HG02938 (cell line): ENCODE data around the gene TMEM8B.
"Not testable (repeated sequence)": the region's sequence is repeated elsewhere in the genome, so short reads cannot be mapped to it uniquely, and the experiment has no call there.

Experiments used
- ATAC-seq: cut with Tn5 transposase; IDR thresholded peaks from one replicate; pipeline ENCODE4 v1.9.1; 2021; ENCODE audit warnings: mild to moderate bottlenecking, moderate library complexity; ENCODE audit not compliant: unreplicated experiment

TMEM8B gene

DNA sequence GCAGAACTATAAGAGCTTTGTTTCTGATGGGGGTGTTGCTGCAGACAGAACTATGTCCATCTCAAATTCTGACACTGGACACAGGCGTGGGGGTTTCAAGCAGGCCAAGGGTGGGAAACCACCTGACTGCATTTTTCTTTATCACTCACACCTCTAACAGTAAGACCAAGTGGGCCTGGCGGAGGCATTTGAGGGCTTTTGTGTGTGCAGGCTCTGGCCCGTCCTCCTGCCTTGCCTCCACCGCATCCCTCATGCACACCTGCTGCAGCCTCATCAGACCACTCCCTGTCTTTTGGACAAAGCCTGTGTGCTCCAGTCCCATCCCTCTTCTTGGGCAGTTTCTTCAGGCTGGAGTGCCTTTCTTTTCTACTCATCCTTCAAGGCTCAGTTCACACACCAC, 33.3 kb downstream of the TMEM8B start:
- ATAC-seq = no peak

- no peak for ATAC-seq
These were observed 34.6 kb downstream of the TMEM8B start for GRCh38 chr9:35863583-35863982.

DNA sequence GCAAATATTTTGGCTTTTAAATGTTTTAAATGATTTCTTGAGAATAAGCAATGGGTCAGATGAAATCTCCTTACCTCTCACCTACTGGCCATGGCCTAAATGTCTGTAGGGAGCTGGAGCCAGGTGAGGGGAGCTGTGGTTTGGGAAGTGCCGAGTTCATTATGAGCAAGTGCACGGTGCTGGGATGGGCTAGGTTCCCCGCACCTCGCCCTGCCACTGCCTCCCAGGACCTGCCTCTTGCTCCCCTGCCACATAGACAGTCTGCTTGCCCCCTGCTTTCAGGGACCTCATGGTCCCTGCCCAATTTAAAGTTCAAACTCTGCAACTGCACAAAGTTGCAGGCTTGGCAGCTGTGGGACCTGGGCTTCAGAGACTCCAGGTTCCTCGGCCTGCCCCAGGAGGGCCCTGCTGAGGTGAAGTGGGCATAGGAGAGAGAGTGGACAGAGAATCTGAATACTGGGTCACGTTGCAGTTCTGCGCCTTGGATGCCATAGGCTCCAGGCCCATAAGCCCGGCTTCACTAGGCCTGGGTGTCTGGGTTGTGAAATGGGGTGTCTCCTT, 35.7 kb downstream of the TMEM8B start:
- no peak for ATAC-seq

DNA sequence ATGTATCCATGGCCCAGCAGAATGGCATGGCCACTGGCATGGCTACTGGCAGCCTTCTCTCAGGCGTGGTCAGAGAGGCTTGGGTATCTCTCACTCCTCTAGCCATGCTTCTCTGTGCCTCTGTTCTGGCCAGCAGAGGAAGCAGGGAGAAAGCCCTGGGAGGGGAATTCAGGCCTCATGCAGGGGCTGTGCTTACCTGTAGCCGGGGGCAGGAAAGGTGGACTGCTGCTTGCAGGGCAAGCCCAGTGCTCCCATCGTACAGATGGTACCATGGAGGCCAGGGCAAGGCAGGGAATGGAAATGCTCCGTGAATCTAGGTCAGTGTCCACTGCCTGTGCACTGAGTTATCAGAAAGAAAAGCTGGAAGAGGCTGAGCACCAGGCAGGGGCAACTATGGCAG, 38.5 kb downstream of the TMEM8B start:
- ATAC-seq = no peak

DNA sequence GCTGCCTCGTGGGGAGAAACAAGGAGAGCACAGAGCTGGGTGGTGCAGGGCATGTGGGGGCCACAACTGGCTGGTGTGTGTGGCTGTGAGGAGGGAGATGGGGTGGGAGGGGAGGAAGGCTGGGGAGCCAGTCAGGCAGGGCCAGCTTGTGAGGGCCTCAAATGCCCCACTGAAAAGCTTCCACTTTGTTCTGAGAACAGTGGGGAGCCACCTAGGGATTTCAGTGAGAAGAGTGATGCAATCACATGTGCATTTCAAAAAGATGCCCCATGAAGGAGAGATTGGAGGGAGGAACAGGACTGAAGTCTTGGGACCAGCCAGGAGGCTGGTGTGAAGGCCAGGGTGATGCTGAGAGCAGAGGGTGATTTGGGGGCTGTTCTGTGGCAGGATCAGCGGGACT, 39.9 kb downstream of the TMEM8B start:
- no peak for ATAC-seq

DNA sequence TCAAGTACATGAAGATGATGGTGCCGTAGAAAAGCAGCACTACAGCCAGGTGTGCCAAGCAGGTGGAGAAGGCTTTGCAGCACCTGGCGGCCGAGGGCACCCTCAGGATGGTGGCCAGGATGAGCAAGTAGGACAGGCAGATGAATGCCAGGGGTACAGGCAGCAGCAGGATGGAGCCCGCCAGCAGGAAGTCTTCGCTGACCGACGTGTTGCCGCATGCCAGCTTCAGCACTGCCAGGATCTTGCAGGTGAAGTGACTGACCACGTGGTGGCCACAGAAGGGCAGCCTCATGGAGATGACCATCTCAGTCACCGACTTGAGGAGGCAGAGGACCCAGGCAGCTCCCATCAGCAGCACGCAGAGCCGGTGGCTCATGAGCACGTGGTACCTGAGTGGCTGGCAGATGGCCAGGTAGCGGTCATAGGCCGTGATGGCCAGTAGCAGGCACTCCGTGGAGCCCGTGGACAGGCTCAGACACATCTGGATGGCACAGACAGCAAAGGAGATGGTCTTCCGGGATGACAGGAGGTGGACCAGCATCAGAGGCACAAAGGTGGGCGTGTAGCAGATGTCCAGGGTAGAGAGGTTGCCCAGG, 40.7 kb downstream of the TMEM8B start:
- no peak for ATAC-seq

- ATAC-seq = no peak
These were observed 41.4 kb downstream of the TMEM8B start, which contains the start of gene OR13J1 for GRCh38 chr9:35870351-35870923. Gene OR13J1, minus strand, starts transcription at chr9:35870401. Its CDS starts 0 bp downstream, at chr9:35870401.

GRCh38 chr9:35871545-35871944, 42.5 kb downstream of the TMEM8B start:
- no peak for ATAC-seq

- ATAC-seq = no peak
These were observed 43.5 kb downstream of the TMEM8B start for GRCh38 chr9:35872505-35872904.

DNA sequence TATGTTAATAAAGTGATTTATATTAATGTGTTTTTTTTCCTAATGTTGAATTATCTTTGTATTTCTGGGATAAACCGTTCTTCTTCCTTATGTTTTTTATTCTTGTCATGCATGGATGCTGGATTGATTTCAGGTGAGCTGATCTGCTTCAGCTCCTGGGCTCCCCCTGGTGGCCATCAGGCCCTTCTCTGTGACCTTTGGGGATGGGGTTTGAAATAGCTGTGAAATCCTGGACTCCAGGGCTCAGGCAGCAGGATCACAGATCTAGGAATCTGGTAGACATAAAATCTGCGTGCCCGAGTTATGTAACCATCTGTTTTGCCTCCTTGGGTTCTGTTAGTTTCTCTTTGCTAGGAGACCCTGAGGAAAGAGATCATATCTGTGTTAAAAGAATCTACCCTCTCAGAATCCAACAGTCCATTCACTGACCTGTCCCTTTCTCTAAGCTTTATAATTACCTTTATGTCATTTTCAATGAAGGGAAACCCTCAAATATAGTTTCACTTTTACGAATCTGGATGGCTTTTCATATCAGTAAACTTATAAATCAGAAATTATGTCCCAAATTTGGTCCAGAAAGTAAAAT, 53.3 kb downstream of the TMEM8B start:
- no peak for ATAC-seq

GRCh38 chr9:35882996-35883395, 54.0 kb downstream of the TMEM8B start:
- no peak for ATAC-seq

- ATAC-seq = not testable (repeated sequence)
These were observed 55.9 kb downstream of the TMEM8B start for GRCh38 chr9:35884908-35885307.

DNA sequence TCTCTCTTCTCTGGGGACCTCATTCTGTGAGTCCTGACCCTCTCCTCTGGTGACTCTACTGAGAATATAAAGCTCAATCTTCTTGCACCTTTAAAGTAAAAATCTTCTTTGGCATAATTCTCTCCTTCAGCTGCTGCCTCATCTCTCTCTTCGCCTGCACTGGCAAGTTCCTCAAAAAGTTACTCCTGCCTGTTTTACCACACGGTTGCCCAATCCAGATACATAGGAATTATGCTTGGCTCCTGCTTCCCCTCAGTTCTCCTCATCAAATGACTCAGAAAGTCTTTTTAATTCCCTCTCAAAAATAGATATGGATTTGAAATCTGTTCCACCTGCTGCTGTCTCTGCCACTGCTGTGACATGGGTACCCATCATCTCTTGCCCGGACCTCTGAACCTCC, 62.6 kb downstream of the TMEM8B start:
- ATAC-seq = no peak

DNA sequence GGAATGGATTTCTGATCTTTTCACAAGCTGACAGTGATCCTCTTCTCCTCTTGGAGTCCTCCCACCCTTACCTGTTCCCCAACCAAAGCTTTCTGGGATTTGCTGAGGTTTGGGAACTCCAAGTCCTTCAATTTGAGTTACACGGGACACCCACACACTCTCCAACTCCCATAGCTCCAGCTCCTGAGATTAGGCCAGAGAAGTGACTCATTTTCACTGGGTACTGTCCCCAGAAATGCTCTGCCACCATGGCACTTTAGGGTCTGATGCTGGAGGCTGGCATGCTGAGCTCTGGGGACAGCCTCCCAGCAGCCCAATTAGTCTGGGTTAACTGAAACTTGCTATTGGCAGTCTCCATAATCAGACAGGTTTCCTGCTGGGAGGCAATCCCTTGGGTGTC, 63.0 kb downstream of the TMEM8B start:
- ATAC-seq = no peak

DNA sequence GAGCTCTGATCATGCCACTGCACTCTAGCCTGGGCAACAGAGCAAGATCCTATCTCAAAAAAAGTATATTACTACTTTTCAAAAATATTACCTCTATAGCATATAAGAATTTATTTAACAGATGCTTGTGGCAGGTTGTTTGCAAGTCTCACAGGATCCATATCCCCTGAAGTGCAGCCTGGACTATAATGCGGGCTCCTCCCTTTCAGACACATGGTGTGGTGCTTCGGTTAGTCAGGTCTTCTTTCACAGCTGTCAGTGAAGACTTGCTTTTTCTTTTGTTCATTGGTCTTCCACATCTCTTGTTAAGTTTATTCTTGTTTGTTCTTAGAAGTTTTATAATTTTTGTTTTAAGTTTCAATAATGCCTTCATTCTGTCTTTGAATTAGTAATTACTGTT, 67.5 kb downstream of the TMEM8B start:
- ATAC-seq = no peak

GRCh38 chr9:35897376-35898099, 68.5 kb downstream of the TMEM8B start:
- not testable (repeated sequence) for ATAC-seq

GRCh38 chr9:35898337-35898736, 69.3 kb downstream of the TMEM8B start:
- no peak for ATAC-seq

- no peak for ATAC-seq
These were observed 70.0 kb downstream of the TMEM8B start for GRCh38 chr9:35899021-35899420.

DNA sequence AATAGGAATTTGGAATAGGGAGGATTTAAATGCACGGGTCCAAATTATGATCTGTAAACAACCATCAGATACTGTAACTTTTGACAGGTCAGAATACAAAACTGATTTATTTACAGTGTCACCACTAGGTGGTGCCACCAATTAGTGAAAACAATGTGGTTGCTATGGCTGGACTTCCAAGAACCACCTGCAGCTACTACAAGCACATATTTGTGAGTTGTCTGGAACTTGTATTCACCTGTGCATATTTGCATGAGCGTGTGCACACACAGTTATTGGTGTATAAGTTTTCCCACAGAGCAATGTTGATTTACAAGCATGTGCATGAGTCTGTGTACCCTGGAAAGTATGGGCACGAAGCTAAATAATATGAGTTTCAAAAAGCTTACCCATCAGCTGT, 74.0 kb downstream of the TMEM8B start:
- ATAC-seq = no peak

GRCh38 chr9:35904338-35904737, 75.3 kb downstream of the TMEM8B start:
- no peak for ATAC-seq

DNA sequence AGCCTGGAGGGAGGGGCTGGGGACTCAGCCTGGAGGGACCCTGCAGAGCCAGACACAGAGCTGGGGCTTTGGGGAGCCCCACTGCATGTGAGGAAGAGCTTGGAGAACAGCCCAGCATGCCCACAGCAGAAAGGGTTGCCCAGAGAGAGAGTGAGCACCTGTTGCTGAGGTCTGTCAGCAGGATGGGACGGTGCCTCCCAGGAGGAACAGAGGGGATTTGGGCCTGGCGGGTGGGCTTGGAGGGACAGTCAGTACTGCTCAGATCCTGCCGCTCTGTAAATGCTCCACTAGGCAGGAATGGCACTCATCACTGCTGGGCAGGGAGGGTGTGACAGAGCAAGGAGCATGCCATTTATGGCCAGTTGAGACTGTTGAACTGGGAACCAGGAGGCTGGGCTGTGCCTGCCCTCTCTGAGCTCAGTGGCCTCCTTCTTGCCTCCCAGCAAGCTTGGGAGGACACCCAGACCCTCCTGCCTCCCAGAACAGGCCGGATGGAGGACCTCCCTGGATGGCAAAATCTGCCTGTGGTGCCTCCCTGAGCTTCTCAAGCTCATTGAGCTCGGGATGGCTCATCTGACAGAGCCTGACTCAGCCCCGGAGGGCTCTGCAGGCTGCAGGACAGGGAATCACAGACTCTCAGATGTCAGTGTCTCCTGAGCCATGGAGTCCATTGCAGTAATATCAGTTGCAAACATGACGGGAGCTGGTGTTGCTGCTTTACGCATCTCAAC, 76.2 kb downstream of the TMEM8B start:
- no peak for ATAC-seq
